Kidney glomerular epithelial cell (primary cell): ENCODE data around the gene BARD1.
"Not testable (repeated sequence)": the region's sequence is repeated elsewhere in the genome, so short reads cannot be mapped to it uniquely, and the experiment has no call there.

Source experiments
- DNase-seq: peaks from one replicate; lab custom pipeline; 2025; lab: John Stamatoyannopoulos, UW

Gene BARD1

DNA sequence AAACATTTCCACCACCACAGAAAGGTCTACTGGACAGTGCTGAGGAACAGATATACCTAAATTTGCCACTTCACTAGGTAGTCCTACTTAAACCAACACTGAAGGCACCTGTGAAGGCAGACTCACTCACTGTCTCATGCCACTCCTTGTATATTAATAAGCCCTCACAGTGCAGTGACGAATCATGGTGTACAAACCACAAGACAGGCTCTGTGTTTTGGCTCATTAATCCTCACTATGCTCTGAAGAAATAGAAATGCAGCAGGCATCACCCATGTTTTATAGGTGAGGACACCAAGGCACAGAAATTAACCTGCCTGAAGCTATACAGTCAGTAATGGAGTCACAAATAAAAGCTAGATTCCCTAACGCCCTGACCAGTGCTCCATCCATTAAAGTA is 44.3 kb downstream of the BARD1 start:
- DNase-seq, result peak; percentile 18

DNA sequence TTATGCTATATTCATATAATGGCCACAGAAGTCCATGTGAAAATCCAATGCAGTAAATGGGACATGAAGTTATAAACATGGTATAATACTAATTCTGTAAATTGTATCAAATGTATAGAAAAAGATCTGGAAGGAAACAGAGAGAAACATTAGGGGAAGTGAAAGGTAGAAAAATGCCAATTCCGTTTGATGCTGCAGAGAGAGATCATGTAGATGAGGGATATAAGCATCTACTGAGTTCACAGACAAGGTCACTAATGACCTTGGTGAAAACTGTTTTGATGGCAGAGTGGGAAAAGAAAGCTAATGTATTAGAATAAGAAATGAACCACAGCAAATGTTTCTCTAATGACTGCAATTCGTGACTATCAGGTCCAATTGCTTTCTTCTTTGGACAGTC is 56.0 kb downstream of the BARD1 start:
- no peak for DNase-seq

DNA sequence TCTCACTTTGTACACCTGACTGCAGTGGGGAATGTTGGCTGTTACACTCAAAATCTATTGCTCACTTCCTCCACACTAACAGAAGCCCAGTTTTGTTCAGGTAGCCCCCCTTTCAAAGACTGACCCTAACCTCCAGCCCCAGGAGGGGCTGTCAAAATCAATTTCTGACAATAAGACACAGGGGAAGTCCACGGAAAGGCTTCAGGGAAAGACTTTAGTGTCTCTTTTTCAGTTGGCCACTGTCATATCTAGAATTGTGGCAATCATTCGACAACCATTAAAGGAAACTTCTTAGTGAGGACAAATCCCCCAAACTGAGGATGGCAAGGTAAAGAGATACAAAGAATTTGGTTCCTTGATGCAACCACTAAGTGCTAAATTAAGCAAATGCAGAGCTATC is 59.0 kb downstream of the BARD1 start:
- no peak for DNase-seq

DNA sequence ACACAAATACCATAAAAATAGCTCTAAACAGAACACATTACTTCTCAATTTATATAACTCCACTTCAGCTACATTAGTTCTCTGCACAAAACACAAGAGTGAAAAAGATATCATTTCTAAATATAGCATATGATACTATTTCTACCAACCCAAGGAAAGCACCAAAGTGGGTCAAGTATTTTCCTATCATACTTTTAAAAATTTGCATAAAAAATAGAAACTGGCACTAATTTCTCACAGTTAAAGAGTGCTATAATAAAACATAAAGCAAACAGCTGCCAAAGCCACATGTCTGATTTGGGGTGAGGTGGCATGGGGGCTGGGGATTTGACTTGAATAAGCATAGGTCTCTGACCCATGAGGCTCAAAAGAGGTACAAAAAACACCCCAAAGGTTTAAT is 61.5 kb downstream of the BARD1 start:
- no peak for DNase-seq

DNA sequence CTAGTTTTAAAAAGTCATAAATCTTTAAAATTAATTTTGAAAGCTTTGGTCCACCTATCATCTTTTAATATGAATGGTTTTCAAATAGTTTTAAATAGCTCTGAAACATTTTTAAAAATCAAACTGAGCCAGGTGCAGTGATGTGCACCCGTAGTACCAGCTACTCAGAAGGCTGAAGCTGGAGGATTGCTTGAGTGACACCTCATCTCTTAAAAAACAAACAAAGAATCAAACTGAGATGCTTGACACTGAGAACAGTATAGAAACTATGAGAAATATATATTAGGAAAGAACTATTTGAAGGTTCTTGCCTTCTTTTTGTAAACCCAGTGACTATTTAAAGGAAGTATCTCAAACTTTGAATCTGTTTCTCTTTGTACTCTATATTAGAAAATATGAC is 67.4 kb downstream of the BARD1 start:
- no peak for DNase-seq

DNA sequence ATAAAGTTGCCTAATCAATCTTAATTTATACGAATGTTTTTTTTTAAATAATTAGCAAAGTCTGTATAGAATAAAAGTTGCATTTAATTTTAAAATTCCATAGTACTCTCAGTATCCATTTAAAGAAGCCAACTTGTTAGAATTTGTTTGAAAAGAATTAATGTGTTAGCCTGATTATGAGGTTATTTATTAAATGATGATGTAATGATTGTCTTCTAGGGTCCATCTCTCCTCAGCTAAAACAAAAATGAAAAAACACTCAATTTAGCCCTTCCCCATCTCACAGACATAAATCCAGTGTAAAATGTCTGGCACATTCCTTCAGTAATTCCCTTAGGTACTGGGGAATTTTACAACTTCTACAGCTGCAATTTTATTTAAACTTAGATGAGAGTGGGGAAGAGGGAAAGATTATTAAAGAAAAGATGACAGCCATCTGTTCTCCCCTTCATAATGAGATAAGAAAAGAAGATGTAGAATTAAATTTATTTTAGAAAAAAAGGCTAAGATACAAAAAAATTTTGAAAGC is 68.6 kb downstream of the BARD1 start:
- DNase-seq, result no peak

DNA sequence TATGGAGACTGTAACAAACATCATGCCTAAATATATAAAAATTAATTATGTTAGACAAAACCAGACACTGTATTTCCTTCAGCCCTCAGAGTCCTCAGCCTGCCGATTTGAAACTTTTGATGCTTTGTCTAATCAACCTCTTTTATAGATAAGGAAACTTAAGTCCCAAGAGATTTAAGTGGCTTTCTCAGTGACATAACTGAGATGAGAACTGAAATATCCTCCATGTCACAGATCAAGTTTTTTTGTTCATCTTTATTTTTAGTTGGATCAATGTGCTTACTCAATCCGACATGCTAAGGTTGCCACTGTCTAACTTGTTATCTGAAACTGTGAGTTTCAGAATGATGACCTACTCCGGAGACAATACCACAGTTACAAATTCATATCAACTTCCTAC is 72.3 kb downstream of the BARD1 start:
- no peak for DNase-seq

DNA sequence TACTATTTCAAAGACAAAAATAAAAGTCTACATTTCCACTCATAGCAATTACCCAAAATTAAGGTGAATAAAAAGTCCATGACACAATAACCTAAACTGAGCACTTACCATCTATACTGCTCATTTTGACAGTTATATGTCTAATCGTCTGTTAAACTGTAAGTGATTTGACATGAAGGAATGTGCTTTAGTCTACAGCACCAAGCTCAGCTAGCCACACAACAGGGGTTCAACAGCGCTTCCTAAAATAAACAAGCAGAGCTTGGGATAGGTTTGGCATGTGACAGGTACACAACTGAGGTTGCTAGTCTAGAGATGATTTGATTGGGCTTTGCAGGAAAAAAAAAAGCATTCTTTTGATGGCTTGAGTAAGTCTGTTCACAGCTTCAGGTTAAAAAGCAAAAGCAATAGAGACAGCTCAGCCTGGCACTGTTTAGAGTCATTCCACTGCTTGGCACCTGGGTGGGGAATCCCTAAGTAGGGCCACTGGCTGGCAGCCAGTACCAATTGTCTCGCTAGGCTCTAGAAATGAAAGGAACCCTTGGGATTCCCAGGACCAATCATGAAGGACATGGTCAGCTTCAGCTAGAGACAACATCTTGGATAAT is 78.6 kb downstream of the BARD1 start:
- peak; percentile 85 for DNase-seq

DNA sequence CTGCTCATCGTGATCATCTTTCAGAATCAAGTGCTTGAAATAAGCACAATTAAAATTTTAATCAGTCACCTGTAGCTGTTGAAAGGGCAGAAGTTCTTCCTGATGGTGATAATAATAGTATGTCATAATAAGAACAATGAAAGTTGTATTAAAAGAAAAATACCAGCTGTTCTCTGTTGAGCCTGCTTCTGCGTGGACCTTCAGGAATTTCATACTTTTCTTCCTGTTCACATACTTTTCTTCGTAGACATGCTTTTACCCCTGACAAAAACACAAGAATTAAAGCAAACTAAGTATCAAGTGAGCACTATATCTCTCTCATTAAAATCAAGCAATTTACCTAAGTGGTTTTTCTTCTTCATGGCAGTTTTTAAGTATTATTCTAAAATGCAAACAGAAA is 79.2 kb downstream of the BARD1 start:
- no peak for DNase-seq

DNA sequence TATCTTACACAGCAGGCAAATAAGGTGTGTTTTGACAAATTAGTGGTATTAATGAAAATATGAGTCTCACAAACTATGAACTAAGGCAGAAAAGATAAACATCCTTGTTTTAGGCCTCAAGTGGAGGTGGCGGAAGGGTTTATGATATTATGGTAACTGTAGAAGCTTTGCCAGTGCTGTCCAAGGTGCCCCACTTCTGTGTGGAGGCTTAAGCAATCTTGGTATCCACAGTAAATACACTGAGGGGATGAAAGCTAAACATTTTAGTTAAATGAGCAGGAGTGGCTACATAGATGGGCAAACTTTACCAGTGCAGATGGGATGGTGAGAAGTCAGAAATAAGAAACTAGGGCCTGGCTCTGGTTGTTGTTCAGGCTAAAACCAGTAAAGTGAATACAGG is 84.7 kb downstream of the BARD1 start:
- DNase-seq, result no peak

DNA sequence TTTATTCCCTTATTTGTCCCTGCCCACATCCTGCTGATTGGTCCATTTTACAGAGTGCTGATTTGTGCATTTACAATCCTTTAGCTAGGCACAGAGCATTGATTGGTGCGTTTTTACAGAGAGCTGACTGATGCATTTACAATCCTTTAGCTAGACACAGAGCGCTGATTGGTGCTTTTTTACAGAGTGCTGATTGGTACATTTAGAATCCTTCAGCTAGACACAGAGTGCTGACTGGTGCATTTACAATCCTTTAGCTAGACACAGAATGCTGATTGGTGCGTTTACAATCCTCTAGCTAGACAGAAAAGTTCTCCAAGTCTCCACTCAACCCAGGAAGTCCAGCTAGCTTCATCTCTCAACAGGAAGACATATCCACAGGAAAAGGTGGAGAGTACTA is 91.6 kb downstream of the BARD1 start:
- DNase-seq, result not testable (repeated sequence)

DNA sequence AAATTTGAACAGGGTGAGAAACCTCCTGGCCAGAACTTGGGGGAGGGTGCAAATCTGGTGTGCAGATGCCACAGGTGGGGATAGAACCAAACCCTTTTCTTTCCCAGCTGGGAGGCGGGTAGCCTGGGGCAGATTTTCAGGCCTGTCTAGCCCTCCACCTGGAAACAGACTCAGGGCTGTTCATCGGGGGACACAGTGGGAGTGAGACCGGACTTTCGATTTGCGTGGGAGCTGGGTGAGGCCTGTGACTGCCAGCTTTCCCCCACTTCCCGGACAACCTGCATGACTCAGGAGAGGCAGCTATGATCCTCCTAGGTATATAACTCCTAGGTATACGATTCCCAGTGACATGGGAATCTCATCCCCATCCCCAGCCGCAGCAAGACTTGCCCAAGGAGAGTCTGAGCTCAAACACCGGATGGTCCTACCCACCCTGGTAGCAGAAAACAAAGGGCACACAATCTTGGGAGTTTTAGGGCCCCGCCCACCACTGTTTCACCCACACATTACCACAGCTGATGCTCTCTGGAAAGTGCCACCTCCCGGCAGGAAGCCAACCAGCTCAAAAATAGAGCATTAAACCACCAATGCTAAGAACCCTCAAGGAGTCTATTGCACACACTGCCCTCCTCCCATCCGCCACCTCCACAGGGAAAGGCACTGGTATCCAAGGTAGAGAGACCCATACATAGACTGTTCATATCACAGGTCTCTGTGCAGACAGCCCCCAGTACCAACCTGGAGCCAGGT is 92.5 kb downstream of the BARD1 start:
- no peak for DNase-seq

DNA sequence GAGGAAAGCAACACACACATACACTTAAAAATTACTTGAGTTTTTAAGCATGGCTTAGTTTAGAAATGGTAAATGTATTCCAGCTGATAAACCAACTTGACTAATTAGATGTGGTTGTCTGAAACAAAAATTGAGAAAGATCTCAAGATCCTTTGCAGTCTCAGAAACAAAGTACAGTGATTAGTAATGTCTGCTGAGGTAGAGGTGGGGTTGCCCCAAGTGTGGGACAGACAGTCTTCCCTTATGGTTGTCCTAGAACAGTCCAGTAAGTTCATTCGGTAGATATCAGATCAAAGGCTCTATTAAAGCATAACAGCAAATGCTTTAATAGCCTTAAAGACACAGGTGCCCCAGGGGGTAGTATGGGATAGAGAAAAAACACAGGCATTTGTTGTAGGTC is 94.5 kb downstream of the BARD1 start:
- DNase-seq, result no peak

DNA sequence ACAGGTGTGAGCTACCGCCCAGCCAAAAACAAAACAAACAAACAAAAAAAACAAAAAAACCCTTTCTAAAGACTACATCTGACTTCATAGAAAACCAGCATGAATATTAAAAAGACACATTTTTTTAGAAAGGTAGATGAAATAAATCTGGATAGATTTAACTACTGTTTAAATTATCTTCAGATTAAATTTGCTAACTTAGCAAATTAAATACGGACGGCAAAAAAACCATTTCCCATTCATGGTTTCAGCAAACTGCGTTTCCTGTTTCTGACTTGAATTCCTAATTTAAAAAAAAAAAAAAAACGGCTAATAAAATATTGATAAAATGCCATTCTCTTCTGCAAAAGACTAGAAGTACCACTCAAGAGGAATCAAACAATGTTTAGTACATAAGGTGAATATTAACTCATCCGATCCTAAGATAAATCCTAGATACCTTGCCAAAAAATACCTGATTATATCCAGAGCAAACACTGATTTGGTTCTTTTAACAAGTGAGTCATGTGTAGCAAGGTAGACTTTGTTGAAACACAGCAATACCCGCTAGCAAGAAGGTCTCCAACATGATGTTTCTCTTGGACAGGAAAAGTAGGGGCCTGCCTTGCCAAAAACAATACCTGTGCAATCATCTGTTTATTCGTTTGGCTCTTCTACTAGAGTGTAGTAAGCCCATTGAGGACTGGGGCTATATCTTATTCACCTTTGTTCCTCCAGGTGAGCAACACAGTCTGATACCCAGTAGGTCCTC is 96.2 kb downstream of the BARD1 start:
- DNase-seq, result peak; percentile 8

DNA sequence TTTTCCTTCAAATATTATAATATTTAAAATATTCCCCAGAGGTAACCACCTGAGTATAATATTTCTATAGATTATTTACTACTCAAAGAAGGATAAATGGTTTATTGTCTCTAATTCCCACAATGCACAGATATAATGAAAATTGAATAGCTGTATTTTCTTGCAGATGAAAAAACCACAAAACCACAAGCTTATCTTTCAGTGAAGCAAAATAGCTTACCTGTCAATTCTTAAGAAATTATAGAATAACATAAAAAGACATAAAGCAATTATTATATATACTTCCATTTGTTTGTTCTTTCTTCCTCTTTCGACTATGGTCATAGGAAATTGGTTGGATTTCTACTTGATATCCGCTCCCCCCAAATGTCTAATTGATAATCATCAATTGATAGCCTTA is 98.8 kb downstream of the BARD1 start:
- DNase-seq, result no peak

DNA sequence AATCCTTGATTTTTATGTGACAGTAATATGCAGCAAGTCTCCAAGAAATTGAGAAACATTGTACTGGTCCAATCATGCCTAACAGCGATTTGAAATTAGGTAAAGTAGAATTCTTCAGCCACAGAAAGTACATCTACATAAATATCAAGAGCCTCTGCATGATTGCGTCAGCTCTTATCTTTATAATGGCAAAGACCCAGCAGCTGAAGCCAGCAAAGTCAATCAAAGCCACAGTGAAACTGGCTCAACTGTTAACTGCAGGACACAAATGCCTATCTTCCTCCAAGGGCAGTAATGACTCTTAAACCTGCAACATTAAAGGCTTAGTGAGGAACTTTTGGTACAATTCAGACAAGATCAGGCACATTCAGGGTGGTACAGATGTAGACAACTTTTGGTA is 102.5 kb downstream of the BARD1 start:
- no peak for DNase-seq

DNA sequence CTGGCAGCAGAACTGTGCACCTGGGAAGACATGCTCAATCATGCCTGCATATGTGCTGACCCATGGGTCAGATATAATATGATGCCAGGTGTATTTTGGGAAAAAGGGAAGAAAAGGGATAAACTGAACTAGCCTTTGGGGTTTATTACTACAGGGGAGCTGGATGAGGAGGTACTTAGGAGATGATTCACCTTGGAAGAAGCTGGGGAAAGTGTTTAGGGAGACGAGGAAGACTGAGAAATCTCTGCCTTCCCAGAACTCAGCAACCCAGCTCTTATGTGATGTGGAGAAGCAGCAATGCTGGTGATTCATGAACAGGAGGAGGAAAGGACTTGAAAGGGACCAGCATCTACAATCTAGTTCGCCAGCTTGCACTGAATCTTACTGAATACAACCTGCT is 110.2 kb downstream of the BARD1 start:
- no peak for DNase-seq

DNA sequence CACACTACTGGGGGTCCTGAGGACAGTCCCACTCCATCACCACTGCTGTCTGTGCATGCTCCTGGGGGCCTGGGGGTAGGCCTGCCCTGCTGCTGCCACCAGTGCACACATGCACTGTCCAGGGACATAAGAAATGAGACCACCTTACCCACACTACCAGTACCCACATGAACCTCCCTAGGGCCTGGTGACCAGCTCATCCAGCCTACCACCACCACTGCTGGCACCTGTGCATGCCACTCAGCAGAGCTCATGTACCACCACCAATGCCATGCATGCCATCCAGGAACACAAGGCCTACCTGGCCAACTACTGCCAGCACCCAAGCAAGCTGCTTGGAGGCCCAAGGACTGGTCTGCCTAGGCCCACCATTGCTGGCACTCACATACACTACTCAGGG is 112.8 kb downstream of the BARD1 start:
- no peak for DNase-seq

DNA sequence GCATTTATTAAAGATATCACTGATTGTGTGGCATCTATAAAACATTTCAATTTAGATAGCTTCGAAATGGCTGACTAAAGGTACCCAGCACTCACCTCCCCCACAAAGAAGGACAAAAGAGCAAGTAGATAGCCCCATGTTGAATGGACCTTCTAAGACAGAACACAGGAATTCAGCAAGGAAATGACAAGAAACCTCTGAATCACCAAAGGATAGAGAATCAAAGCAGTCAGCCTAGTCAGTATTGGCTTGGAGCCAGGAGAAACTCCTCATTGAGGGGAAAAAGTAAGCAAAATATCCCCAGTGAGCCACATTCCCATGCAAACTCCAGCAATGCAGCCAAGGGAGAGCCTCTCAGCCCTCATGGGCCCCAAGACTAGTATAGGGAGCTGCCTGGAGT is 113.7 kb downstream of the BARD1 start:
- DNase-seq, result no peak

DNA sequence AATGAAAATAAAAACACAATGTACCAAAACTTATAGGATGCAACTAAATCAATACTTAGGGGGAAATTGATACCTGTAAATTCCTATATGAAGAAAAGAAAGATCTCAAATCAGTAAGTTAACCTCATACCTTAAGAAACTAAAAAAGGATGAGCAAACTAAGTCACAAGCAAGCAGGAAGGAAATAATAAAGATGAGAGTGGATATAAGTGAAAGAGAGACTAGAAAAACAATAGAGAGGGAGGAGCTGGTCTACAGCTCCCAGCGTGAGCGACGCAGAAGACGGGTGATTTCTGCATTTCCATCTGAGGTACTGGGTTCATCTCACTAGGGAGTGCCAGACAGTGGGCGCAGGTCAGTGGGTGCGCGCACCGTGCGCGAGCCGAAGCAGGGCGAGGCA is 125.9 kb downstream of the BARD1 start:
- DNase-seq, result peak; percentile 2

DNA sequence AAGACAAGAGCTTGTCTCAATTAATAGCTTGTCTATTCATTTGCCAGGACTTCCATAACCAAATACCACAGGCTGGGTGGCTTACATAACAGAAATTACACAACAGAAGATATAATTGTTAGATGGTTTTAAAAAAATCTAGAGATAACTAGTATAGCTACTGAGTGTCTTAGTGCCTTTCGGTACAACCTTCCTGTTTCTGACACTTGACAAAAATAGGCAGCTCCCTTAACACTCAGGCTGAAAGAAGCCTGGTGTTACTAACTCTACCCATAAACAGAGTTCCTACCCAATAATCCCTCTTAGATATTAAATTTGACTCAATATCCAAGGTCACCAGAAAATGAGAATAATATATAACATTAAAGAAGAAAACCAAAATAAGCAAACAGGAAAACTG is 129.7 kb downstream of the BARD1 start:
- no peak for DNase-seq

DNA sequence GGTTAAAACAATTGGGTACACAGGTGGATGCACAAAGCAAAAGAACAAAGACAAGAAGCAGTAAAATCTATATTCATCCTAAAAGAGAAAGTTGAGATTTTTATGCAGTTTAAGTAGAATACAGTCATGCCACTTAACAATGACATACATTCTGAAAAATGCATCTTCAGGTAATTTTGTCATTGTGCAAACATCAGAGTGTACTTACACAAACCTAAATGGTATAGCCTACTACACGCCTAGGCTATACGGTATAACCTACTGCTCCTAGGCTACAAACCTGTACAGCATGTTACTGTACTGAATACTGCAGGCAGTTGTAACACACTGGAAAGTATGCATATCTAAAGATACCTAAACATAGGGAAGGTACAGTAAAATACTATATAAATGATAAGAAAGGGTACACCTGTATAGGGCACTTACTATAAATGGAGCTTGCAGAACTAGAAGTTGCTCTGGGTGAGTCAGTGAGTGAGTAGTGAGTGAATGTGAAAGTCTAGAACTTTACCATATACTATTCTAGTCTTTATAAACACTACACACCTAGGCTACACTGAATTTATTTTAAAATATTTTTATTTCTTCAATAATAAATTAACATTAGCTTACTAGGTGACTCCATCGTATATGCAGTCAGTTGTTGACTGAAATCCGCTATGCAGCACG is 132.9 kb downstream of the BARD1 start:
- DNase-seq, result no peak
